Measurements from ENCODE around the gene PDE8B. TPM values are rescaled to one million over a fixed set of nuclear protein-coding genes. Genes with fewer than 3 reads are reported as not detected.

PDE8B gene
- total RNA-seq, 1 experiment from 2014 or later, result 0.54 TPM

GRCh38 chr5:77295863-77296378 lies 85.4 kb downstream of the PDE8B start:
- Mint-ChIP-seq H3K9me3 (ENCODE audit: low read depth, unreplicated experiment) (no peaks in the 10 kb centered on the region), H3K27ac (ENCODE audit: unreplicated experiment) (no peak overlapping the region), H3K36me3 (ENCODE audit: insufficient read depth, unreplicated experiment) (no peaks in the 10 kb centered on the region), H3K27me3 (ENCODE audit: unreplicated experiment) (peaks cover 61% of the 10 kb centered on the region), H3K4me1 (ENCODE audit: low read depth, unreplicated experiment) (no peaks in the 10 kb centered on the region), H3K4me3 (ENCODE audit: low read depth, unreplicated experiment) (no peak overlapping the region)
- intact Hi-C loops (cut with micrococcal nuclease; ENCODE audit: unreplicated experiment), result no loop called here
- no peak for DNase-seq
- CTCF ChIA-PET, result interaction anchor here (0.6 kb wide), 1 partner anchor 1258 kb away, joined by 3 read pairs; no protein-coding TSS in a partner anchor
- no TSS peak for BruUV-seq (replicated peaks)
- TF ChIP-seq, protein P1, sequence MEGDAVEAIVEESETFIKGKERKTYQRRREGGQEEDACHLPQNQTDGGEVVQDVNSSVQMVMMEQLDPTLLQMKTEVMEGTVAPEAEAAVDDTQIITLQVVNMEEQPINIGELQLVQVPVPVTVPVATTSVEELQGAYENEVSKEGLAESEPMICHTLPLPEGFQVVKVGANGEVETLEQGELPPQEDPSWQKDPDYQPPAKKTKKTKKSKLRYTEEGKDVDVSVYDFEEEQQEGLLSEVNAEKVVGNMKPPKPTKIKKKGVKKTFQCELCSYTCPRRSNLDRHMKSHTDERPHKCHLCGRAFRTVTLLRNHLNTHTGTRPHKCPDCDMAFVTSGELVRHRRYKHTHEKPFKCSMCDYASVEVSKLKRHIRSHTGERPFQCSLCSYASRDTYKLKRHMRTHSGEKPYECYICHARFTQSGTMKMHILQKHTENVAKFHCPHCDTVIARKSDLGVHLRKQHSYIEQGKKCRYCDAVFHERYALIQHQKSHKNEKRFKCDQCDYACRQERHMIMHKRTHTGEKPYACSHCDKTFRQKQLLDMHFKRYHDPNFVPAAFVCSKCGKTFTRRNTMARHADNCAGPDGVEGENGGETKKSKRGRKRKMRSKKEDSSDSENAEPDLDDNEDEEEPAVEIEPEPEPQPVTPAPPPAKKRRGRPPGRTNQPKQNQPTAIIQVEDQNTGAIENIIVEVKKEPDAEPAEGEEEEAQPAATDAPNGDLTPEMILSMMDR (IDR thresholded peaks at IDR 0.05; ENCODE audit: unreplicated experiment), result no peak

DNA sequence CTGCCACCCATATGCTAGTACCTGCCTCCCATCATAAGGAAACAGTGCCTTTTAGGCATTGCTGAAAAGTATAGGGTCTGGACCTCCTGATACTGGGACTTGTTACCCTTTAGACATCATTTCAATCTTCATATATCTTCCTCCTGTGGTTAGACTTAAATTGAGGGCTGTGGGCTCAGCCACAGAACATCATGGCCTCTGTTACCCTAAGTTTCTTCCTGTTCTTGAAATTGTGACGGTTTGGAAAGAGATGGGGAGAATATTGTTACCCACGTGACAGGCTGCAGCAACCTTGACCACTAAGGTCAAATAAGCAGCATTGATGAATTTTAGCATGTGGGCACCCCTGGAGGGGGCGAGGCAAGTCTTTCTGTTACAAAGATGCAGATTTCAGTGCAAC lies 87.7 kb downstream of the PDE8B start:
- Mint-ChIP-seq H3K4me3 (ENCODE audit: low read depth, unreplicated experiment) (no peak overlapping the region), H3K36me3 (ENCODE audit: insufficient read depth, unreplicated experiment) (no peaks in the 10 kb centered on the region), H3K27ac (ENCODE audit: unreplicated experiment) (no peak overlapping the region), H3K27me3 (ENCODE audit: unreplicated experiment) (peaks cover 69% of the 10 kb centered on the region), H3K4me1 (ENCODE audit: low read depth, unreplicated experiment) (no peaks in the 10 kb centered on the region), H3K9me3 (ENCODE audit: low read depth, unreplicated experiment) (no peaks in the 10 kb centered on the region)
- DNase-seq, result no peak
- TF ChIP-seq, protein P1 (IDR thresholded peaks at IDR 0.05; ENCODE audit: unreplicated experiment), result no peak
- no TSS peak for BruUV-seq (replicated peaks)
- intact Hi-C loops (cut with micrococcal nuclease; ENCODE audit: unreplicated experiment), result no loop called here
- CTCF ChIA-PET, result no interaction called here

GRCh38 chr5:77300451-77300850 lies 90.0 kb downstream of the PDE8B start:
- no peak overlapping the region for H3K27ac Mint-ChIP-seq (ENCODE audit: unreplicated experiment)
- H3K36me3 Mint-ChIP-seq (ENCODE audit: insufficient read depth, unreplicated experiment), result no peaks in the 10 kb centered on the region
- no peak for DNase-seq
- CTCF ChIA-PET, result no interaction called here
- no peaks in the 10 kb centered on the region for H3K4me1 Mint-ChIP-seq (ENCODE audit: low read depth, unreplicated experiment)
- peaks cover 62% of the 10 kb centered on the region for H3K27me3 Mint-ChIP-seq (ENCODE audit: unreplicated experiment)
- no peak overlapping the region for H3K4me3 Mint-ChIP-seq (ENCODE audit: low read depth, unreplicated experiment)
- TF ChIP-seq, protein P1 (IDR thresholded peaks at IDR 0.05; ENCODE audit: unreplicated experiment), result no peak
- no TSS peak for BruUV-seq (replicated peaks)
- intact Hi-C loops (cut with micrococcal nuclease; ENCODE audit: unreplicated experiment), result no loop called here
- H3K9me3 Mint-ChIP-seq (ENCODE audit: low read depth, unreplicated experiment), result no peaks in the 10 kb centered on the region

DNA sequence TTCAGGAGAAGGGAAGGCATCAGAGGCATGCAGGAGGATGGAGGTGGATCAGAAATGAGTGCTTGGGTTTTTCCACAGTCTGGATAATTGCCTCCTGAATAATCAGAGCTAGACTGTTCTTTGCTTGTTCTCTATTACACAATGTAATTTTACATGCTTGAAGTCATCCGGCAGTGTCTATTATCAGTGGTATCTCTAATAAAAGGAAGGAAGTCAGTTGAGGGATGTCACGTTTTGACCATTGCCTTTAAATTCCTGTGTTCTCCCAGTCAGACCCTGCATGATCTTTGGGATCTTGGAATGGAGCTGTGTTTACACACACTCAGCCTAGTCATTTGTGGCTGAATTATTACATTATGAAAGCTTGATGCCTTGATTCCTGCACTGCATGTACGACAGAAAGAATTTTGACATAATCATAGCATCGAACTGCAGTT lies 91.0 kb downstream of the PDE8B start:
- no peaks in the 10 kb centered on the region for H3K36me3 Mint-ChIP-seq (ENCODE audit: insufficient read depth, unreplicated experiment)
- BruUV-seq (replicated peaks), result no TSS peak
- no peaks in the 10 kb centered on the region for H3K4me1 Mint-ChIP-seq (ENCODE audit: low read depth, unreplicated experiment)
- no peaks in the 10 kb centered on the region for H3K9me3 Mint-ChIP-seq (ENCODE audit: low read depth, unreplicated experiment)
- no peak for DNase-seq
- H3K27ac Mint-ChIP-seq (ENCODE audit: unreplicated experiment), result no peak overlapping the region
- intact Hi-C loops (cut with micrococcal nuclease; ENCODE audit: unreplicated experiment), result no loop called here
- CTCF ChIA-PET, result no interaction called here
- H3K4me3 Mint-ChIP-seq (ENCODE audit: low read depth, unreplicated experiment), result no peak overlapping the region
- peaks cover 62% of the 10 kb centered on the region for H3K27me3 Mint-ChIP-seq (ENCODE audit: unreplicated experiment)
- TF ChIP-seq, protein P1 (IDR thresholded peaks at IDR 0.05; ENCODE audit: unreplicated experiment), result no peak
